GM18526 (cell line): Measurements from ENCODE around the gene AGTPBP1.

Experiments used
- POLR2A ChIP-seq: IDR thresholded peaks from 3 replicates; pipeline ENCODE4 v1.6.1; 2011; ENCODE audit not compliant: insufficient read length; ENCODE audit errors: extremely low read depth

AGTPBP1 gene

GRCh38 chr9:85658716-85659115, 83.0 kb downstream of the AGTPBP1 start:
- TF ChIP-seq POLR2A, result no peak

GRCh38 chr9:85653153-85653552, 88.6 kb downstream of the AGTPBP1 start:
- no peak for TF ChIP-seq POLR2A

- TF ChIP-seq POLR2A, result no peak
Measured at GRCh38 chr9:85647571-85647970, 94.2 kb downstream of the AGTPBP1 start.

GRCh38 chr9:85645909-85646627, 95.7 kb downstream of the AGTPBP1 start:
- TF ChIP-seq POLR2A, result no peak

- no peak for TF ChIP-seq POLR2A
Measured at GRCh38 chr9:85640425-85640824, 101.3 kb downstream of the AGTPBP1 start.

- no peak for TF ChIP-seq POLR2A
Measured at GRCh38 chr9:85639675-85640186, 102.0 kb downstream of the AGTPBP1 start.

GRCh38 chr9:85631809-85632208, 109.9 kb downstream of the AGTPBP1 start:
- TF ChIP-seq POLR2A, result no peak

GRCh38 chr9:85630676-85631075, 111.1 kb downstream of the AGTPBP1 start:
- no peak for TF ChIP-seq POLR2A

- no peak for TF ChIP-seq POLR2A
Measured at GRCh38 chr9:85617141-85617670, 124.5 kb downstream of the AGTPBP1 start.

- TF ChIP-seq POLR2A, result no peak
Measured at GRCh38 chr9:85615792-85616191, 126.0 kb downstream of the AGTPBP1 start.

GRCh38 chr9:85610074-85610860, 131.5 kb downstream of the AGTPBP1 start:
- TF ChIP-seq POLR2A, result no peak

GRCh38 chr9:85605905-85606304, 135.8 kb downstream of the AGTPBP1 start:
- no peak for TF ChIP-seq POLR2A

- TF ChIP-seq POLR2A, result no peak
Measured at GRCh38 chr9:85603936-85604335, 137.8 kb downstream of the AGTPBP1 start.

- TF ChIP-seq POLR2A, result no peak
Measured at GRCh38 chr9:85602742-85603141, 139.0 kb downstream of the AGTPBP1 start.

- TF ChIP-seq POLR2A, result no peak
Measured at GRCh38 chr9:85600675-85601263, 141.0 kb downstream of the AGTPBP1 start.
